Measurements from ENCODE around the gene CYTH4. TPM values are rescaled to one million over a fixed set of nuclear protein-coding genes. Genes with fewer than 3 reads are reported as not detected.
A peak's percentile ranks its signal among the peaks of the same experiment; 100 is the strongest.

Gene CYTH4
- total RNA-seq, 2 experiments from 2014 or later: 20.6 to 28.1 TPM

- intact Hi-C loops (cut with micrococcal nuclease; ENCODE audit: unreplicated experiment): no loop called here
- ChIA-PET POLR2A (no interaction called here), CTCF (ENCODE audit: unreplicated experiment) (no interaction called here)
- Histone ChIP-seq H3K9me2 (ENCODE audit: insufficient read depth, low read length) (no peaks in the 10 kb centered on the region), H3K4me1 (ENCODE audit: insufficient read depth, low read length, poor library complexity, severe bottlenecking) (no peaks in the 10 kb centered on the region), H4K20me1 (ENCODE audit: insufficient read depth, low read length) (no peaks in the 10 kb centered on the region), H3K27ac (ENCODE audit: low read depth, low read length, poor library complexity, severe bottlenecking) (no peak overlapping the region), H3K4me3 (ENCODE audit: low read depth, low read length, poor library complexity, severe bottlenecking) (no peak overlapping the region), H2AFZ (ENCODE audit: low read length) (no peak overlapping the region), H3K79me2 (ENCODE audit: insufficient read depth, low read depth, low read length) (no peaks in the 10 kb centered on the region), H3K36me3 (ENCODE audit: insufficient read depth, low read length) (no peaks in the 10 kb centered on the region), H3K9me3 (ENCODE audit: low read length) (no peaks in the 10 kb centered on the region), H3K4me2 (ENCODE audit: low read length) (no peak overlapping the region)
- BruUV-seq (replicated peaks): no TSS peak
- TF ChIP-seq EZH2phosphoT487 (IDR thresholded peaks at IDR 0.05; ENCODE audit: borderline replicate concordance, low read depth, low read length): no peak
- TF ChIP-seq CTCF (conservative IDR thresholded peaks at IDR 0.05; ENCODE audit: low read length): peak; percentile 38; the same call in 1 of the 2 replicates
- peak; percentile 39 for DNase-seq (ENCODE audit: low spot score)
Measured at GRCh38 chr22:37351232-37351631, 68.9 kb downstream of the CYTH4 start.

GRCh38 chr22:37352481-37352880 is 70.2 kb downstream of the CYTH4 start:
- Histone ChIP-seq H3K9me2 (ENCODE audit: insufficient read depth, low read length) (no peaks in the 10 kb centered on the region), H3K4me1 (ENCODE audit: insufficient read depth, low read length, poor library complexity, severe bottlenecking) (no peaks in the 10 kb centered on the region), H2AFZ (ENCODE audit: low read length) (no peak overlapping the region), H3K9me3 (ENCODE audit: low read length) (no peaks in the 10 kb centered on the region), H3K4me2 (ENCODE audit: low read length) (no peak overlapping the region), H4K20me1 (ENCODE audit: insufficient read depth, low read length) (no peaks in the 10 kb centered on the region), H3K27ac (ENCODE audit: low read depth, low read length, poor library complexity, severe bottlenecking) (no peak overlapping the region), H3K4me3 (ENCODE audit: low read depth, low read length, poor library complexity, severe bottlenecking) (no peak overlapping the region), H3K79me2 (ENCODE audit: insufficient read depth, low read depth, low read length) (no peaks in the 10 kb centered on the region), H3K36me3 (ENCODE audit: insufficient read depth, low read length) (no peaks in the 10 kb centered on the region)
- POLR2A ChIA-PET: no interaction called here
- CTCF ChIA-PET (ENCODE audit: unreplicated experiment): interaction anchor here (0.6 kb wide), 1 partner anchor 14 kb away, joined by 3 read pairs; no protein-coding TSS in a partner anchor
- TF ChIP-seq CTCF (conservative IDR thresholded peaks at IDR 0.05; ENCODE audit: low read length) (no peak), EZH2phosphoT487 (IDR thresholded peaks at IDR 0.05; ENCODE audit: borderline replicate concordance, low read depth, low read length) (no peak)
- intact Hi-C loops (cut with micrococcal nuclease; ENCODE audit: unreplicated experiment): no loop called here
- no peak for DNase-seq (ENCODE audit: low spot score)
- BruUV-seq (replicated peaks): no TSS peak

GRCh38 chr22:37353839-37354238 is 71.5 kb downstream of the CYTH4 start:
- no peak for DNase-seq (ENCODE audit: low spot score)
- intact Hi-C loops (cut with micrococcal nuclease; ENCODE audit: unreplicated experiment): no loop called here
- H3K27ac ChIP-seq (ENCODE audit: low read depth, low read length, poor library complexity, severe bottlenecking): no peak overlapping the region
- no peaks in the 10 kb centered on the region for H4K20me1 ChIP-seq (ENCODE audit: insufficient read depth, low read length)
- TF ChIP-seq EZH2phosphoT487 (IDR thresholded peaks at IDR 0.05; ENCODE audit: borderline replicate concordance, low read depth, low read length) (no peak), CTCF (conservative IDR thresholded peaks at IDR 0.05; ENCODE audit: low read length) (no peak)
- no peak overlapping the region for H2AFZ ChIP-seq (ENCODE audit: low read length)
- POLR2A ChIA-PET: no interaction called here
- H3K9me3 ChIP-seq (ENCODE audit: low read length): no peaks in the 10 kb centered on the region
- no peaks in the 10 kb centered on the region for H3K9me2 ChIP-seq (ENCODE audit: insufficient read depth, low read length)
- H3K4me1 ChIP-seq (ENCODE audit: insufficient read depth, low read length, poor library complexity, severe bottlenecking): no peaks in the 10 kb centered on the region
- H3K79me2 ChIP-seq (ENCODE audit: insufficient read depth, low read depth, low read length): no peaks in the 10 kb centered on the region
- H3K4me3 ChIP-seq (ENCODE audit: low read depth, low read length, poor library complexity, severe bottlenecking): no peak overlapping the region
- no peak overlapping the region for H3K4me2 ChIP-seq (ENCODE audit: low read length)
- no TSS peak for BruUV-seq (replicated peaks)
- CTCF ChIA-PET (ENCODE audit: unreplicated experiment): no interaction called here
- H3K36me3 ChIP-seq (ENCODE audit: insufficient read depth, low read length): no peaks in the 10 kb centered on the region

Data from OCI-LY7 (cell line).